ENCODE measurements around the gene ACSF3.

The ACSF3 gene

GRCh38 chr16:89145406-89146161 is 51.9 kb downstream of the ACSF3 start:
- DNase-seq (ENCODE audit: low spot score) = no peak

- no peak for DNase-seq (ENCODE audit: low spot score)
Measured at GRCh38 chr16:89146211-89147005, 52.8 kb downstream of the ACSF3 start.

- no peak for DNase-seq (ENCODE audit: low spot score)
Measured at GRCh38 chr16:89147085-89147817, 53.6 kb downstream of the ACSF3 start.

GRCh38 chr16:89149386-89149785 is 55.7 kb downstream of the ACSF3 start:
- DNase-seq (ENCODE audit: low spot score) = no peak

DNA sequence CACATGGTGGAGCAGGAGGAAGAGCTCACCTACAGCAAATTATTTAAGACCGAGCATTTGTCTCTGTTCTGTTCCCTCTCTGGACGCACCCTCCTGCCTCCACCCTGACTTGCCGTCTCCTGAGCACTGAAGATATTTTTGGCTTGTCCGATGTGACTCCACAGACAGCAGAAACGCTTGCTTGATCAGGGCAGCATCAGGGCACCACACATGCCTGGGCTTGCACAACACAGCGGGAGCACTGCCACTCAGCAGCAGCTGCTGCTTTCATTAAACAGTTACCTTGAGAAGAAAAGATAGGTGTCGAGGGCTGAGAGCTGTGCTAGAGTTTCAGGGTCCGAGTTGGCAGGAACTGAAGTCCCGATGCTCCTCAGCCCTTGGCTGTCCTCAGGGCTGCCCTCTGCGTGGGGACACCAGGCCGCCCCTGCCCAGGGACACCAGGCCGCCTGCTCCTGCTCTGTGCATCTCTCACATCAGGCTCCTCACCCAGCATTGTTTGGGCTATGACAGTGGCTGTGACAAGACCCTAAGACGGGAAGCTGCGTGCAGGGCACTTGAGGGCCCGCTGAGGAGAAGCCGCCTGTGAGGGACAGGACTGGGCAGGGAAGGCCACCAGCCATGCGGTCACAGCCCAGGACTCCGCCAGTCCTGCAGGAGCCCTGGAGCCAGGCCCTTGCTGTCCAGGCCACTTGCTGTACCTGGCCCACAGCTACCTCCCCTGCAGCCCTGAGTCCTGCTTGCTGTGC is 56.6 kb downstream of the ACSF3 start:
- no peak for DNase-seq (ENCODE audit: low spot score)

GRCh38 chr16:89150981-89151380 is 57.3 kb downstream of the ACSF3 start:
- DNase-seq (ENCODE audit: low spot score) = no peak

DNA sequence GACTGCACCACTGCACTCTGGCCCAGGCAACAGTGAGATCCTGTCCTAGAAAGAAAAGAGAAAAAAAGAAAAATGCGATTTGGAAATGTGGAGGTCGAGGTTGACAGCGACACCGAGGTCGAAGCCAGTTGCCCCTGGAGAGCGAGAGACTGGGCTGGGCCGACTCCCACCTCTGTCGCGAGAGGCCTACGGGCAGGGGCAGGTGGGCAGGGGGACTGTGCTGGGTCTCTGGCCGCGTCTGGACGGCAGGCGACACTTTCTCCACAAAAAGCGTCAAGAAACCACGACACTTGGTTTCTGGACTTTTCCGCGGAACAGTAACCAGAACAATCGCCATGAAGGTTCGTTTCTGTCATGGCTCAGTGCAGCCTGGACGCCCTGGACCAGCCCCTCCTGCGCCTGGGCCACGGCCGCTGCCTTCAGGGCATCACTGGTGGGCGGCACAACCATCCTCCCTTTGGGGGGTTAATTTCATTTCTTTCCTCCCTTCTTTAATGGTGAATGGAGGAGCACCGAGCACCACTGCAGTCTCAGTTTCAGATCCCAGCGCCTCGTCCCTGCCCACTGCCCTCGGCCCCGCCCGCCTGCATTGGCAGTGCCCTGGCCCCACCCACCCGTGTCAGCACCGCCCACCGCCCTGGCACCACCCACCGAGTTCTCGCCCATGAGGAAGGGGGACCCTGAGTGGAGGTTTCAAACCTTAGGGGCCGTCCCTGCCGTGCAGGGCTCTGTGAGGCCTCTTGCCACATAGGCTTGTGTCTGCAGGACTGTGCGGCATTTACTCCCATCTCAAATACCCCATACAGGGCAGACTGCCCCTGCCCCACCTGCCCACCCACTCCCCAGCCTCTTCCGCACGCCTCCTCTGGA is 59.4 kb downstream of the ACSF3 start:
- no peak for DNase-seq (ENCODE audit: low spot score)

DNA sequence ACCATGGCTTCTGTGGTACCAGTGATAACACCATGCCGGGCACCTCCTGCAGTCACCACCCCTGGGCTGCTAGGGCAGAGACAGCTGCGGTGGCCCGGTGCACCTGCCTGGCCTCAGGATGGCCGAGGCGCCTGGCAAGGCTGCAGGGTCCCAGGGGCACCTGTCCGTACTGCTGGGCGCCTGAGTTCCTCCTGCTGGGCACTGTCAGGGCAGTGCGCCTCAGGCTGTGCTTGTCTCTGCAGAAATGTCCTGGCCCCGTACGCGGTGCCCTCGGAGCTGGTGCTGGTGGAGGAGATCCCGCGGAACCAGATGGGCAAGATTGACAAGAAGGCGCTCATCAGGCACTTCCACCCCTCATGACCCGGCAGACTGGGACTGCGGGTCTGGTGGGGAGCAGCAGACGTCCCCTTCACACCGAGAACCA is 60.2 kb downstream of the ACSF3 start:
- no peak for DNase-seq (ENCODE audit: low spot score)

DNA sequence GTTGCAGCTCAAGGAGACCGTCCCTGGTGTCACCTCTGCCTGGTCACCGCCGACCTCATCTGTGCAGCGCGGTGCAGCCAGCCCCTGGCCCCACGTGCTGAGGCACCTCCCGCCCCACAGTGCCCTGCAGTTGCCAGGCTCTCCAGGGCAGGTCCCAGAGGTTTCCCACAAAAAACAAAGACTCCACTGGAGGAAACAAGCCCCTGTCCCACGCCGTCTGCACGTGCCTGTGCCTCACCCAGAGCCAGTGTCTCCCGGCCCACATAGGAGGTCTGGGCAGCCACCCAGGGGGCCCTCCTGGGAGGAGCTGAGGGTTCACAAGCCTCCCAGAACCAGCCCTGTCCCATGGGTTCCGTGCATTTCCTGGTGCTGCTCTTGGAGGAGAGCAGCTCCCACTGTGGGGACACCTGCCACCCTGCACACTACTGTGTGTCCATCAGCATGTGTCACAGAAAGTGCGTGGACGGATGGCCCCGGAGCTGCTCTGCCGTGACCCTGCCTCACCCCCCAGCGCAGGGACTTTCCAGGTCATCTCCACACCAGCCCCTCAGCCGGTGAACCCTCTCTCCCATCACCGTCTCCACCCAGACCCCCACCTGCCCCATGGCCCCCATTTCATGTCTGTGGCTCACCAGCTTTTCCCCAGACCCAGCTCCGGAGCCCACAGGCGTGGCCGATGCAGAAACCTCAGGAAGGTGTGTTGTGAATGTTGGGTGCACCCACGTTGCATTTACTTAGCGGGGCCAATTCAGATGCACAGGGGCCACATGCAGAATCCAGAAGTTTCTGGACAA is 60.9 kb downstream of the ACSF3 start:
- DNase-seq (ENCODE audit: low spot score) = no peak

DNA sequence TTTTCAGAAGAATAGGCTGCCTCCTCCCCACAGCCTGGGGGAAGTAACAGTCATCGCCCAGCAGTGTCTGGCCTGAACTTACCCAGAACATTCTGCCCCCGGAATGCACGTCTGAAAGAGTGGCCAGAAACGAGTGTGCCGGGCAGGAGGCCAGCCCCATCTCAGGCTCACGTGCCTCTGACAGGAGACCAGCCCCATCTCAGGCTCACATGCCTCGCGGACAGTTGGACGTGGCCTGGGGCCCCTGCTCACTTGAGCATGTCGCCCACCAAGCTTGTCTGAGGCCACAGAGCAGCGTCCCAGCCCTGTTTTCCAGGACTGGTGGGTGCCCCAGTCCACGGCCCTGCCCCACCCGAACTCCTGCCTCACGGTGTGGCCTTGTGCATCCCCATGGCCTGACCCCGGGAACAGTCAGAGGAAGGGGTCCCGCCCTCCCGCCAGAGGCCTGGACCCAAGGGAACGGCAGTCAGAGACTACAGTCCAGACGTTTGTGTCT is 61.6 kb downstream of the ACSF3 start:
- DNase-seq (ENCODE audit: low spot score) = no peak

GRCh38 chr16:89155851-89156739 is 62.4 kb downstream of the ACSF3 start:
- DNase-seq (ENCODE audit: low spot score) = no peak

DNA sequence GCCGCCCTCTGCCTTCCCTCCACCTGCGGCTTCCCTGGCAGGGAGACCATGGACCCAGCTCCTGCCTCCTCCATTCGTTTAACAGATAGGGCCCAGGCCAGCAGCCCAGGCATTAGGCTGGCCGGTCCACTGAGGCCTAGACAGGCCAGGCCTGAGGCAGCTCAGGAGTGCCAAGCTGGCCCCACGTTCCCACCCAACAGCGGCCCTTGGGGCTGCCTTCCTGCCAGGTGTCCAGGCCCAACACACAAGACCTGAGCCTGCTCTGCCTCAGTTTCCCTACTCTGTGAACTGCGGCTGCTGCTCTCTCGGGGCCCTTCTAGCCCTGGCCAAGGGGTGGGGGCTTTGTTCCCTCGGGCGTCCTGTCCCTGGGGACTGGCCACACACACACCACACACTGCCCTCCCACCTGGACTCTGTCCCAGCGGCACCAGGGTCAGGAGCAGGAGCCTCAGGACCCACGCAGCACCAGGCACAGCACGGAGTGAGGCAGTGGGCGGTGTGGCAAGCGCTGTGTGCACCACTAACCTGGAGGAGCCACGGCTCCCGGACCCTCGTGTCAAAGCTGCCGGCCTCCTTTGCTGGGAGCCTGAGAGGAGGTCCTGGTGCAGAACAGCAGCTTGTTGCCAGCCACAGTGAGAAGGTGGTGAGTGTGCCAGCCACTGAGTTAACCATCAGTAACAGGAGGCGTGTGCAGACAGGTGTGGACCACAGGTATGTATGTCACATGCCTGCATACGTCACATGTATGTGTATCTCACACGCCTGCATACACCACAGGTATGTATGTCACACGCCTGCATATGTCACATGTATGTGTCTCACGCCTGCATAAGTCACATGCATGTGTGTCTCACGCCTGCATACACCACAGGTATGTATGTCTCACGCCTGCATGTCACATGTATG is 63.3 kb downstream of the ACSF3 start:
- DNase-seq (ENCODE audit: low spot score) = no peak

GRCh38 chr16:89157778-89158177 is 64.1 kb downstream of the ACSF3 start:
- DNase-seq (ENCODE audit: low spot score) = no peak

GRCh38 chr16:89159066-89159849 is 65.6 kb downstream of the ACSF3 start:
- DNase-seq (ENCODE audit: low spot score) = no peak

GRCh38 chr16:89159850-89160354 is 66.2 kb downstream of the ACSF3 start:
- DNase-seq (ENCODE audit: low spot score) = no peak

GRCh38 chr16:89160977-89161701 is 67.5 kb downstream of the ACSF3 start:
- DNase-seq (ENCODE audit: low spot score) = no peak
